ENCODE data around the gene ADAMTS17. TPM values are rescaled to one million over a fixed set of nuclear protein-coding genes. Genes with fewer than 3 reads are reported as not detected.

Gene ADAMTS17
- polyA plus RNA-seq, 2 of the 4 experiments (the other 2 are of a cell fraction), result 0.05 TPM; not detected in 1

DNA sequence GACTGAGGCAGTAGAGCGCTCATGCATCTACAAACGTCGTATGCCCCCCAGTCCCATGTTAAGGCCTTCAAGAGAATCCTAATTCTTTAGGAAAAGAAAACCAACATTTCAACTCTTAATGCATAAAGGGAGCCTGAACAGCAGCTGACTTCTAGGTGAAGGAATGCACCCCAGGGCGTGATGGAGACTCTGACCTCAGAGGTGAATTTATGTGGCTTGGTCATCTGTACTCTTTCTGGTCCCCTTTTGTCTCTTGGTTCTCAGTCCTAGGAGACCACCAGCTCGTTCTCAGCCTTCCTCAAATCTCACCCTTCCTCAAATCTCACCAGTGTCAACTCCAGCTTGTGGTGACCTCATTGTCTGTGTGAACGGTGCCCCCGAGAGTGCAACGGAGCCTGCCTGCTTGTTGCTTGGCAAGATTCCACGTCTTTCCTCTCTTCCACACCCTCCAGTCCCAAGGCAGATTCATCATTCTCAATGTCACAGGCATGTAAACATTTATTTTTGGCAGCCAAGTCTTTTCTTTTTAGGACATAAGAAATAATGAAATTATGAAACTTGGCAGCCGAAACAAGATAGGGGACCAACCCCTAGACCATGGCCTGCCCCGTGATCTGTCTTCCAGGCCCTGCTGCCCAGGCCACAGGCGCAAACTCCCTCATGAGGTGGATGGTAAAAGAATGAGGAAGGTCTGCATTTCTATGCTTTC lies 166.2 kb downstream of the ADAMTS17 start:
- CTCF ChIA-PET, result no interaction called here
- Histone ChIP-seq H3K27ac (no peak overlapping the region), H3K4me1 (no peaks in the 10 kb centered on the region), H3K9me3 (peaks cover 27% of the 10 kb centered on the region), H3K4me3 (no peak overlapping the region), H3K4me2 (no peak overlapping the region)
- no peak for TF ChIP-seq PHF8 (IDR thresholded peaks at IDR 0.05; ENCODE audit: borderline replicate concordance, low read depth)
- no peak for TF ChIP-seq HOXA7 (CRISPR knock-in tag; IDR thresholded peaks at IDR 0.05)
- TF ChIP-seq POLR2AphosphoS2 (conservative IDR thresholded peaks at IDR 0.05; ENCODE audit: low read length), result no peak
- TF ChIP-seq MAZ (IDR thresholded peaks at IDR 0.05; ENCODE audit: borderline replicate concordance, low read depth, low read length), result no peak
- no peak for TF ChIP-seq ZFP36 (IDR thresholded peaks at IDR 0.05; ENCODE audit: borderline replicate concordance, partially characterized antibody)
- TF ChIP-seq, protein P1, sequence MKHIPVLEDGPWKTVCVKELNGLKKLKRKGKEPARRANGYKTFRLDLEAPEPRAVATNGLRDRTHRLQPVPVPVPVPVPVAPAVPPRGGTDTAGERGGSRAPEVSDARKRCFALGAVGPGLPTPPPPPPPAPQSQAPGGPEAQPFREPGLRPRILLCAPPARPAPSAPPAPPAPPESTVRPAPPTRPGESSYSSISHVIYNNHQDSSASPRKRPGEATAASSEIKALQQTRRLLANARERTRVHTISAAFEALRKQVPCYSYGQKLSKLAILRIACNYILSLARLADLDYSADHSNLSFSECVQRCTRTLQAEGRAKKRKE (CRISPR knock-in tag; IDR thresholded peaks at IDR 0.05; ENCODE audit: low read depth), result no peak
- TF ChIP-seq MYC (IDR thresholded peaks at IDR 0.05; ENCODE audit: borderline replicate concordance, low read length), result no peak
- no peak for TF ChIP-seq FOXS1 (CRISPR knock-in tag; IDR thresholded peaks at IDR 0.05)
- TF ChIP-seq FOSB (CRISPR knock-in tag; IDR thresholded peaks at IDR 0.05), result no peak
- no peak for TF ChIP-seq CEBPB (IDR thresholded peaks at IDR 0.05)
- TF ChIP-seq, protein P2, sequence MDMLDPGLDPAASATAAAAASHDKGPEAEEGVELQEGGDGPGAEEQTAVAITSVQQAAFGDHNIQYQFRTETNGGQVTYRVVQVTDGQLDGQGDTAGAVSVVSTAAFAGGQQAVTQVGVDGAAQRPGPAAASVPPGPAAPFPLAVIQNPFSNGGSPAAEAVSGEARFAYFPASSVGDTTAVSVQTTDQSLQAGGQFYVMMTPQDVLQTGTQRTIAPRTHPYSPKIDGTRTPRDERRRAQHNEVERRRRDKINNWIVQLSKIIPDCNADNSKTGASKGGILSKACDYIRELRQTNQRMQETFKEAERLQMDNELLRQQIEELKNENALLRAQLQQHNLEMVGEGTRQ (IDR thresholded peaks at IDR 0.05), result no peak
- TF ChIP-seq, protein P3, sequence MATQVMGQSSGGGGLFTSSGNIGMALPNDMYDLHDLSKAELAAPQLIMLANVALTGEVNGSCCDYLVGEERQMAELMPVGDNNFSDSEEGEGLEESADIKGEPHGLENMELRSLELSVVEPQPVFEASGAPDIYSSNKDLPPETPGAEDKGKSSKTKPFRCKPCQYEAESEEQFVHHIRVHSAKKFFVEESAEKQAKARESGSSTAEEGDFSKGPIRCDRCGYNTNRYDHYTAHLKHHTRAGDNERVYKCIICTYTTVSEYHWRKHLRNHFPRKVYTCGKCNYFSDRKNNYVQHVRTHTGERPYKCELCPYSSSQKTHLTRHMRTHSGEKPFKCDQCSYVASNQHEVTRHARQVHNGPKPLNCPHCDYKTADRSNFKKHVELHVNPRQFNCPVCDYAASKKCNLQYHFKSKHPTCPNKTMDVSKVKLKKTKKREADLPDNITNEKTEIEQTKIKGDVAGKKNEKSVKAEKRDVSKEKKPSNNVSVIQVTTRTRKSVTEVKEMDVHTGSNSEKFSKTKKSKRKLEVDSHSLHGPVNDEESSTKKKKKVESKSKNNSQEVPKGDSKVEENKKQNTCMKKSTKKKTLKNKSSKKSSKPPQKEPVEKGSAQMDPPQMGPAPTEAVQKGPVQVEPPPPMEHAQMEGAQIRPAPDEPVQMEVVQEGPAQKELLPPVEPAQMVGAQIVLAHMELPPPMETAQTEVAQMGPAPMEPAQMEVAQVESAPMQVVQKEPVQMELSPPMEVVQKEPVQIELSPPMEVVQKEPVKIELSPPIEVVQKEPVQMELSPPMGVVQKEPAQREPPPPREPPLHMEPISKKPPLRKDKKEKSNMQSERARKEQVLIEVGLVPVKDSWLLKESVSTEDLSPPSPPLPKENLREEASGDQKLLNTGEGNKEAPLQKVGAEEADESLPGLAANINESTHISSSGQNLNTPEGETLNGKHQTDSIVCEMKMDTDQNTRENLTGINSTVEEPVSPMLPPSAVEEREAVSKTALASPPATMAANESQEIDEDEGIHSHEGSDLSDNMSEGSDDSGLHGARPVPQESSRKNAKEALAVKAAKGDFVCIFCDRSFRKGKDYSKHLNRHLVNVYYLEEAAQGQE (IDR thresholded peaks at IDR 0.05), result no peak
- TF ChIP-seq, protein P4, sequence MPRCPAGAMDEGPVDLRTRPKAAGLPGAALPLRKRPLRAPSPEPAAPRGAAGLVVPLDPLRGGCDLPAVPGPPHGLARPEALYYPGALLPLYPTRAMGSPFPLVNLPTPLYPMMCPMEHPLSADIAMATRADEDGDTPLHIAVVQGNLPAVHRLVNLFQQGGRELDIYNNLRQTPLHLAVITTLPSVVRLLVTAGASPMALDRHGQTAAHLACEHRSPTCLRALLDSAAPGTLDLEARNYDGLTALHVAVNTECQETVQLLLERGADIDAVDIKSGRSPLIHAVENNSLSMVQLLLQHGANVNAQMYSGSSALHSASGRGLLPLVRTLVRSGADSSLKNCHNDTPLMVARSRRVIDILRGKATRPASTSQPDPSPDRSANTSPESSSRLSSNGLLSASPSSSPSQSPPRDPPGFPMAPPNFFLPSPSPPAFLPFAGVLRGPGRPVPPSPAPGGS (IDR thresholded peaks at IDR 0.05), result no peak
- no peak for TF ChIP-seq MAFK (IDR thresholded peaks at IDR 0.05; ENCODE audit: partially characterized antibody)
- no peak for TF ChIP-seq EHF (CRISPR knock-in tag; IDR thresholded peaks at IDR 0.05)
- TF ChIP-seq FOSL2 (IDR thresholded peaks at IDR 0.05), result no peak
- TF ChIP-seq FOSL2 (CRISPR knock-in tag; IDR thresholded peaks at IDR 0.05), result no peak
- TF ChIP-seq NR3C1 (IDR thresholded peaks at IDR 0.05), result no peak
- no peak for TF ChIP-seq TP53 (CRISPR knock-in tag; IDR thresholded peaks at IDR 0.05)
- WGBS (ENCODE audit: missing lambda C conversion rate), result 13% methylated on average over 12 of the region's 12 CpGs
- POLR2A ChIA-PET, result no interaction called here
- DNase-seq (ENCODE audit: low read depth in 1 of 2, low spot score in 1 of 2), result no peak
- no peak for ATAC-seq
- no peak for FAIRE-seq

DNA sequence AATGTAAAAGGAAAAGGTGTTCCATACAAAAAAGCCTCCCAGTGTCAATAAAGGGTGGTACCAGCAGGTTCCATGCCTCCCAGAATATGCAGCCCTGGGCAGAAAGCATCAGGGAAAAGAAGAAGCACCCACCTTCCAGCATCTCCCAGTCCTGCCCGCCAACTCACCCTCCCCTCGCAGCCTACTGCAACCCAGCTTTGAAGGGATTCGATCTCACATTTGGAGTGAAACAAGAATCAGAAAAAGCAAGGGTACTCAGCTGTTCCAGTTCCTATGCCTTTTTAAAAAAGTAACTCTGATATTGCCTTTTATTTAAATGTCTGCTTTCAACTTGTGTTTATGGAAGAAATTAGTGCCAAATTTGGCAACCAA lies 166.9 kb downstream of the ADAMTS17 start:
- Histone ChIP-seq H3K4me1 (no peaks in the 10 kb centered on the region), H3K27ac (no peak overlapping the region), H3K4me2 (no peak overlapping the region), H3K9me3 (peaks cover 23% of the 10 kb centered on the region), H3K4me3 (no peak overlapping the region)
- FAIRE-seq (no peak), ATAC-seq (no peak), DNase-seq (ENCODE audit: low read depth in 1 of 2, low spot score in 1 of 2) (no peak)
- POLR2A ChIA-PET, result no interaction called here
- WGBS (ENCODE audit: missing lambda C conversion rate), result 10% methylated on average over 3 of the region's 3 CpGs
- CTCF ChIA-PET, result no interaction called here
- TF ChIP-seq HOXA7 (CRISPR knock-in tag; IDR thresholded peaks at IDR 0.05) (no peak), POLR2A (IDR thresholded peaks at IDR 0.05; ENCODE audit: low read length) (no peak), FOSL2 (IDR thresholded peaks at IDR 0.05) (no peak), FOSL2 (CRISPR knock-in tag; IDR thresholded peaks at IDR 0.05) (no peak), RNF2 (IDR thresholded peaks at IDR 0.05; ENCODE audit: borderline replicate concordance, low read depth) (no peak), KDM5A (IDR thresholded peaks at IDR 0.05) (no peak), CHD4 (IDR thresholded peaks at IDR 0.05; ENCODE audit: borderline replicate concordance) (no peak), MAFK (IDR thresholded peaks at IDR 0.05; ENCODE audit: partially characterized antibody) (no peak), RAD21 (conservative IDR thresholded peaks at IDR 0.05 in 1 of 2, IDR thresholded peaks at IDR 0.05 in 1 of 2) (no peak), SMC3 (IDR thresholded peaks at IDR 0.05) (no peak), KDM1A (IDR thresholded peaks at IDR 0.05; ENCODE audit: low read depth) (no peak), EP300 (IDR thresholded peaks at IDR 0.05) (no peak)
- TF ChIP-seq, protein P5, sequence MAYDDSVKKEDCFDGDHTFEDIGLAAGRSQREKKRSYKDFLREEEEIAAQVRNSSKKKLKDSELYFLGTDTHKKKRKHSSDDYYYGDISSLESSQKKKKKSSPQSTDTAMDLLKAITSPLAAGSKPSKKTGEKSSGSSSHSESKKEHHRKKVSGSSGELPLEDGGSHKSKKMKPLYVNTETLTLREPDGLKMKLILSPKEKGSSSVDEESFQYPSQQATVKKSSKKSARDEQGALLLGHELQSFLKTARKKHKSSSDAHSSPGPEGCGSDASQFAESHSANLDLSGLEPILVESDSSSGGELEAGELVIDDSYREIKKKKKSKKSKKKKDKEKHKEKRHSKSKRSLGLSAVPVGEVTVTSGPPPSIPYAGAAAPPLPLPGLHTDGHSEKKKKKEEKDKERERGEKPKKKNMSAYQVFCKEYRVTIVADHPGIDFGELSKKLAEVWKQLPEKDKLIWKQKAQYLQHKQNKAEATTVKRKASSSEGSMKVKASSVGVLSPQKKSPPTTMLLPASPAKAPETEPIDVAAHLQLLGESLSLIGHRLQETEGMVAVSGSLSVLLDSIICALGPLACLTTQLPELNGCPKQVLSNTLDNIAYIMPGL (CRISPR knock-in tag; IDR thresholded peaks at IDR 0.05; ENCODE audit: borderline replicate concordance), result no peak
- TF ChIP-seq, protein P6, sequence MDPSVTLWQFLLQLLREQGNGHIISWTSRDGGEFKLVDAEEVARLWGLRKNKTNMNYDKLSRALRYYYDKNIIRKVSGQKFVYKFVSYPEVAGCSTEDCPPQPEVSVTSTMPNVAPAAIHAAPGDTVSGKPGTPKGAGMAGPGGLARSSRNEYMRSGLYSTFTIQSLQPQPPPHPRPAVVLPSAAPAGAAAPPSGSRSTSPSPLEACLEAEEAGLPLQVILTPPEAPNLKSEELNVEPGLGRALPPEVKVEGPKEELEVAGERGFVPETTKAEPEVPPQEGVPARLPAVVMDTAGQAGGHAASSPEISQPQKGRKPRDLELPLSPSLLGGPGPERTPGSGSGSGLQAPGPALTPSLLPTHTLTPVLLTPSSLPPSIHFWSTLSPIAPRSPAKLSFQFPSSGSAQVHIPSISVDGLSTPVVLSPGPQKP (IDR thresholded peaks at IDR 0.05; ENCODE audit: low read depth, low read length), result no peak

Data from A549 (cell line).